Body of pancreas (tissue), 4 donors: ENCODE measurements around the gene NDUFA11.
"Not testable (repeated sequence)": the region's sequence is repeated elsewhere in the genome, so short reads cannot be mapped to it uniquely, and the experiment has no call there.

Experiments
- POLR2A ChIP-seq, 3 donors: fragments of 450-650 bp; IDR thresholded peaks; one replicate each; pipeline ENCODE4 v1.6.1; 2016; ENCODE audit warnings: antibody characterized with exemption in 3 of 3, mild to moderate bottlenecking in 2 of 3
- TF ChIP-seq, protein P1 (sequence below), 7 experiments: fragments of 450-650 bp in 4 of 7; fragments of 200-600 bp in 3 of 7; sonication (generic) in 3 of 7; IDR thresholded peaks; one replicate each; pipeline ENCODE4 v1.5.1; 2016 to 2019; ENCODE audit warnings: antibody characterized with exemption in 7 of 7

DNA sequence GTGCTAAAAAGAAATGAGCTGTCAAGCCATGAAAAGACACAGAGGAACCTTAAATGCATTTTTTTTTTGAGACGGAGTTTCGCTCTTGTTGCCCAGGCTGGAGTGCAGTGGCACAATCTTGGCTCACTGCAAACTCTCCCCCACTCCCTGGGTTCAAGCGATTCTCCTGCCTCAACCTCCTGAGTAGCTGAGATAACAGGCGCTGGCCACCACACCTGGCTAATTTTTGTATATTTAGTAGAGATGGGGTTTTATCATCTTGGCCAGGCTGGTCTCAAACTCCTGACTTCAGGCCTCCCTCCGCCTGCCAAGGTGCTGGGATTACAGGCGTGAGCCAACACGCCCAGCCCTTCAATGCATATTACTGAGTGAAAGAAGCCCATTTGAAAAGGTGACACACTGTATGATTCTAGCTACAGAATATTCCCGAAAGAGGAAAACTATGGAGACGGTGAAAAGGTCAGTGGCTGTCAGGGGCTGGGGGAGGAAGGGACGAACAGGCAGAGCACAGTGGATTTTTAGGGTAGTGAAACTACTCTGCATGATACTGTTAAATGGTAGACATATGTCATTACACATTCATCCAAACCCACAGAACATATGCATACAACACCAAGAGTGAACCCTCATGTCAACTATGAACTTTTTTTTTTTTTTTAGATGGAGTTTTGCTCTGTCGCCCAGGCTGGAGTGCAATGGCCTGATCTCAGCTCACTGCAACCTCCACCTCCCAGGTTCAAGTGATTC, 19.4 kb downstream of the NDUFA11 start:
- TF ChIP-seq, protein P1, sequence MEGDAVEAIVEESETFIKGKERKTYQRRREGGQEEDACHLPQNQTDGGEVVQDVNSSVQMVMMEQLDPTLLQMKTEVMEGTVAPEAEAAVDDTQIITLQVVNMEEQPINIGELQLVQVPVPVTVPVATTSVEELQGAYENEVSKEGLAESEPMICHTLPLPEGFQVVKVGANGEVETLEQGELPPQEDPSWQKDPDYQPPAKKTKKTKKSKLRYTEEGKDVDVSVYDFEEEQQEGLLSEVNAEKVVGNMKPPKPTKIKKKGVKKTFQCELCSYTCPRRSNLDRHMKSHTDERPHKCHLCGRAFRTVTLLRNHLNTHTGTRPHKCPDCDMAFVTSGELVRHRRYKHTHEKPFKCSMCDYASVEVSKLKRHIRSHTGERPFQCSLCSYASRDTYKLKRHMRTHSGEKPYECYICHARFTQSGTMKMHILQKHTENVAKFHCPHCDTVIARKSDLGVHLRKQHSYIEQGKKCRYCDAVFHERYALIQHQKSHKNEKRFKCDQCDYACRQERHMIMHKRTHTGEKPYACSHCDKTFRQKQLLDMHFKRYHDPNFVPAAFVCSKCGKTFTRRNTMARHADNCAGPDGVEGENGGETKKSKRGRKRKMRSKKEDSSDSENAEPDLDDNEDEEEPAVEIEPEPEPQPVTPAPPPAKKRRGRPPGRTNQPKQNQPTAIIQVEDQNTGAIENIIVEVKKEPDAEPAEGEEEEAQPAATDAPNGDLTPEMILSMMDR (IDR thresholded peaks at IDR 0.05) = not testable (repeated sequence)
- TF ChIP-seq POLR2A (IDR thresholded peaks at IDR 0.05) = not testable (repeated sequence)
